ENCODE data around the gene MYO15A. TPM values are rescaled to one million over a fixed set of nuclear protein-coding genes. Genes with fewer than 3 reads are reported as not detected.

The MYO15A gene
- total RNA-seq, 4 donors from 2014 or later, result 2.3 to 7.5 (median 2.9) TPM

GRCh38 chr17:18116078-18116477 lies 7.5 kb downstream of the MYO15A start:
- H3K4me3 ChIP-seq, result no peak overlapping the region
- no peaks in the 10 kb centered on the region for H3K27me3 ChIP-seq
- TF ChIP-seq EP300 (IDR thresholded peaks at IDR 0.05), result no peak
- TF ChIP-seq CTCF (IDR thresholded peaks at IDR 0.05), result no peak
- no peak for TF ChIP-seq POLR2A (IDR thresholded peaks at IDR 0.05)
- H3K9me3 ChIP-seq, result peaks cover 0 to 14% (median 0%) of the 10 kb centered on the region in 4 donors
- H3K27ac ChIP-seq, result no peak overlapping the region
- WGBS, 2 donors, result 87 to 89% methylated on average over 3 to 5 of the region's 5 CpGs
- no peaks in the 10 kb centered on the region for H3K36me3 ChIP-seq
- DNase-seq (ENCODE audit: low spot score in 2 of 2), result no peak
- no peaks in the 10 kb centered on the region for H3K4me1 ChIP-seq

GRCh38 chr17:18117533-18117932 lies 9.0 kb downstream of the MYO15A start:
- whole genome bisulfite sequencing, 2 donors, result 94 to 100% methylated on average over 1 of the region's 1 CpG
- no peak for DNase-seq (ENCODE audit: low spot score in 2 of 2)
- TF ChIP-seq CTCF (IDR thresholded peaks at IDR 0.05) (no peak), POLR2A (IDR thresholded peaks at IDR 0.05) (no peak), EP300 (IDR thresholded peaks at IDR 0.05) (no peak)

DNA sequence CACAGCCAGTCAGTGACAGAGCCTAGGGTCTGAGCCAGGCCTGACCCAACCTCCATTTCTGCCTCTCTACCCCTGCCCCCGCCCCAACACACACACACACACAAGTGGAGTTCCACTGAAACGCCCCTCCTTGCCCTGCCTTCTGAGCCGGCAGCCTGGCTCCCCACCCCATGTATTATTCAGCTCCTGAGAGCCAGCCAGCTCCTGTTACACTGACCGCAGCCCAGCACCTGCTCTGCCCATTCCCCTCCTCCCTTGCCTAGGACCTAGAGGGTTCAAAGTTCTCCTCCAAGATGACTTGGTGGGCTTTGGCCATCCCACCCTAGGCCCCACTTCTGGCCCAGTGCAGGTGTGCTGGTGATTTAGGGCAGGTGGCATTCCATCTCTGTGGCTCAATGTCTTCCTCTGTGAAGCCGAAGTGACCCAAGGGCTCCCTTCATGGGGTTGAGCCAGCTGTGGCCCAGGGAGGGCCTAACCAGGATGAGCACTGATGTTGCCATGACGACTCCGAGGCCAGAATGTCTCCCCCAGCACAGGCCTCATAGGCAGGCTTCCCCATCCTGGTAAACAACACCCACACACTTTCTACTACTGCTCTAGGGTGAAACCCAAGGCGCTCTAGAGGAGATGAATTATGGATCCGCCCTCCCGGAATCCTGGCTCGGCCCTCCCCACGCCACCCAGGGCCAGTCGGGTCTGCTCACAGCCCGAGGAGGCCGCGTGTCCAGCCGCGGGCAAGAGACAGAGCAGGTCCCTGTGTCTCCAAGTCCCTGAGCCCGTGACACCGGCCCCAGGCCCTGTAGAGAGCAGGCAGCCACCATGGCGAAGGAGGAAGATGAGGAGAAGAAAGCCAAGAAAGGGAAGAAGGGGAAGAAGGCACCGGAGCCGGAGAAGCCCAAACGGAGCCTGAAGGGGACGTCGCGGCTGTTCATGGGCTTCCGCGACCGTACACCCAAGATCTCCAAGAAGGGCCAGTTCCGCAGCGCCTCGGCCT lies 9.7 kb downstream of the MYO15A start:
- no peak for TF ChIP-seq EP300 (IDR thresholded peaks at IDR 0.05)
- TF ChIP-seq POLR2A (IDR thresholded peaks at IDR 0.05), result no peak
- TF ChIP-seq CTCF (IDR thresholded peaks at IDR 0.05), result no peak
- no peak for DNase-seq (ENCODE audit: low spot score in 2 of 2)
- no peak overlapping the region for H3K4me3 ChIP-seq
- H3K9me3 ChIP-seq, result peaks cover 0 to 14% (median 0%) of the 10 kb centered on the region in 4 donors
- no peaks in the 10 kb centered on the region for H3K27me3 ChIP-seq
- no peak overlapping the region for H3K27ac ChIP-seq
- H3K4me1 ChIP-seq, result no peaks in the 10 kb centered on the region
- WGBS, 2 donors, result 74 to 77% methylated on average over 32 to 33 of the region's 33 CpGs
- no peaks in the 10 kb centered on the region for H3K36me3 ChIP-seq

More at GRCh38 chr17:18117533-18117932, 9.0 kb downstream of the MYO15A start:
- H3K4me1 ChIP-seq, result no peaks in the 10 kb centered on the region
- H3K27ac ChIP-seq, result no peak overlapping the region
- no peaks in the 10 kb centered on the region for H3K36me3 ChIP-seq
- H3K4me3 ChIP-seq, result no peak overlapping the region
- no peaks in the 10 kb centered on the region for H3K27me3 ChIP-seq
- peaks cover 0 to 14% (median 0%) of the 10 kb centered on the region in 4 donors for H3K9me3 ChIP-seq

DNA sequence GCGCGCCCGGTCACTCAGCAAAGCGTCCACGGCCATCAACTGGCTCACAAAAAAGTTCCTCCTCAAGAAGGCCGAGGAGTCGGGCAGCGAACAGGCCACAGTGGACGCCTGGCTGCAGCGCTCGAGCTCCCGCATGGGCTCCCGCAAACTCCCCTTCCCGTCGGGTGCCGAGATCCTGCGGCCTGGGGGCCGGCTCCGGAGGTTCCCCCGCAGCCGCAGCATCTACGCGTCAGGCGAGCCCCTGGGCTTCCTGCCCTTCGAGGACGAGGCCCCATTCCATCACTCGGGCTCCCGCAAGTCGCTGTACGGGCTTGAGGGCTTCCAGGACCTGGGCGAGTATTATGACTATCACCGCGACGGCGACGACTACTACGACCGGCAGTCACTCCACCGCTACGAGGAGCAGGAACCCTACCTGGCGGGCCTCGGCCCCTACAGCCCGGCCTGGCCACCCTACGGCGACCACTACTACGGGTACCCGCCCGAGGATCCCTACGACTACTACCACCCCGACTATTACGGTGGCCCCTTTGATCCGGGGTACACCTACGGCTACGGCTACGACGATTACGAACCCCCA lies 10.7 kb downstream of the MYO15A start:
- no peaks in the 10 kb centered on the region for H3K36me3 ChIP-seq
- TF ChIP-seq POLR2A (IDR thresholded peaks at IDR 0.05) (no peak), CTCF (IDR thresholded peaks at IDR 0.05) (no peak), EP300 (IDR thresholded peaks at IDR 0.05) (no peak)
- 96 to 97% methylated on average over 47 to 57 of the region's 57 CpGs for WGBS, 2 donors
- H3K4me1 ChIP-seq, result no peaks in the 10 kb centered on the region
- DNase-seq (ENCODE audit: low spot score in 2 of 2), result no peak
- H3K4me3 ChIP-seq, result no peak overlapping the region
- no peak overlapping the region for H3K27ac ChIP-seq
- H3K27me3 ChIP-seq, result no peaks in the 10 kb centered on the region
- peaks cover 0 to 14% (median 0%) of the 10 kb centered on the region in 4 donors for H3K9me3 ChIP-seq

DNA sequence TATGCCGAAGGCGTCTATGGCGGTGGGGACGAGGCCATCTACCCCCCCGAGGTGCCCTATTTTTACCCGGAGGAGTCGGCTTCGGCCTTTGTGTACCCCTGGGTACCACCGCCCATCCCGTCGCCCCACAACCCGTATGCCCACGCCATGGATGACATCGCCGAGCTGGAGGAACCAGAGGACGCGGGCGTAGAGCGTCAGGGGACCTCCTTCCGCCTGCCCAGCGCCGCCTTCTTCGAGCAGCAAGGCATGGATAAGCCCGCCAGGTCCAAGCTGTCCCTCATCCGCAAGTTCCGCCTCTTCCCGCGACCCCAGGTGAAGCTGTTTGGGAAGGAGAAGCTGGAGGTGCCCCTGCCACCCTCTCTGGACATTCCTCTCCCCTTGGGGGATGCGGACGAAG lies 11.4 kb downstream of the MYO15A start:
- no peak for DNase-seq (ENCODE audit: low spot score in 2 of 2)
- 97% methylated on average over 29 to 30 of the region's 30 CpGs for WGBS, 2 donors
- peaks cover 0 to 14% (median 0%) of the 10 kb centered on the region in 4 donors for H3K9me3 ChIP-seq
- no peak overlapping the region for H3K4me3 ChIP-seq
- no peak for TF ChIP-seq CTCF (IDR thresholded peaks at IDR 0.05)
- H3K27ac ChIP-seq, result no peak overlapping the region
- H3K27me3 ChIP-seq, result no peaks in the 10 kb centered on the region
- H3K36me3 ChIP-seq, result no peaks in the 10 kb centered on the region
- no peaks in the 10 kb centered on the region for H3K4me1 ChIP-seq
